ENCODE data around the gene CSTB.

CSTB gene

DNA sequence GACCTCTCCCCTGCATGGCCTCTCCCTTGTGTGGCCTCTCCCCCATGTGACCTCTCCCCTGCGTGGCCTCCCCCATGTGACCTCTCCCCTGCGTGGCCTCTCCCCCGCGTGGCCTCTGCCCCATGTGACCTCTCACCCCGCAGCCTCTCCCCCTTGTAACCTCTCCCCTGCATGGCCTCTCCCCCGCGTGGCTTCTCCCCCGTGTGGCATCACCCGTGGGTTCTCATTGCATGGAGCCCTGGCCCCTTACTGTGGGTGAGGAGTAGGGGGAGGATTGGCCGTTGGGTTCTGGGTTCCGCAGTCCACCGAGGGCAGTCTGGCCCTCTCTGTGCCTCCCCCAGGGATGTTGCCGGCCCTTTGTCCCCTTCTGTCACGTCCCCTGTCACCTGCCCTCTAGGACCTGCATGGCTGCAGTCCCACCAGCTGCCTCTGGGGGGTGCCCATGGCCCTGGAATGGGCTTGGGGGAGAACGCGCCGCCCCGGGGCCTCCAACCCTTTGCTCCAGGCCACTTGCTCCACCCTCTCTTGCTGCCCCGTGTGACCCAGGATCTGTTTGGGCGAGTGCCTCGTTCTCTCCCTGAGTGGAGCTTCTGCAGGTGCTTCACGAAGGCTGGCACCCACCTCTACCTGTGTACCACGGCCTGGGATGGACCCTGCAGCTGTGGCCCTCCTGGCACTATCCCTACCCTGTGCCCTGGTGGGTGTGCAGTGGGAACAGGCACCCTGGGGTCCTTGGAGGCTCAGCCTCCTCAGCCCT lies 34.6 kb upstream of the CSTB start:
- peak; percentile 83 to 84 for DNase-seq

DNA sequence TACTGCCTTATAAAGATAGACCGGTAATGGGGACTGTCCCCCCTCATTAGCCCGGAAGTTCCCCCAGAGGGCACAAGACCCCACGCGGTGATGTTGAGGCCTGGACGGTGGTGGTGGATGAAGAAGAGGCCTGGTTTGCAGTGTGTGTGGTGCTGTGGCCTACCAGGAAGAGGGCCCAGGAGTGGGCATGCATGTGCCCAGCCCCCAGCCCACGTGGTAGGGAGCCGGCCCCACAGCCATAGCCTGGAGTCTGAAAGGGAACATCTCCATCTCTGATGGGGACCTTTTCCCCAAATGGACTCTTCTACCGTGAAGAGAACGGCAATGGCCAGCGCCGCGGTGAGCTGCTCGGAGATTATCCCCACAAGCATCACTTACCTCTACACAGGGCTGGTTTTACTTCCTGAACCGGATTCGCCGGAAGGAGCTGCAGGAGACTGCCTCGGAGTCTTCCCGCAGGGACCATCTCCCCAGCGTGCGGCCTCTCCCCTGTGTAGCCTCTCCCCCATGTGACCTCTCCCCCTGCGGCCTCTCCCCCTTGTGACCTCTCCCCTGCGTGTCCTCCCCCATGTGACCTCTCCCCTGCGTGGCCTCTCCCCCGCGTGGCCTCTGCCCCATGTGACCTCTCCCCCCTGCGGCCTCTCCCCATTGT lies 33.9 kb upstream of the CSTB start:
- DNase-seq = no peak

DNA sequence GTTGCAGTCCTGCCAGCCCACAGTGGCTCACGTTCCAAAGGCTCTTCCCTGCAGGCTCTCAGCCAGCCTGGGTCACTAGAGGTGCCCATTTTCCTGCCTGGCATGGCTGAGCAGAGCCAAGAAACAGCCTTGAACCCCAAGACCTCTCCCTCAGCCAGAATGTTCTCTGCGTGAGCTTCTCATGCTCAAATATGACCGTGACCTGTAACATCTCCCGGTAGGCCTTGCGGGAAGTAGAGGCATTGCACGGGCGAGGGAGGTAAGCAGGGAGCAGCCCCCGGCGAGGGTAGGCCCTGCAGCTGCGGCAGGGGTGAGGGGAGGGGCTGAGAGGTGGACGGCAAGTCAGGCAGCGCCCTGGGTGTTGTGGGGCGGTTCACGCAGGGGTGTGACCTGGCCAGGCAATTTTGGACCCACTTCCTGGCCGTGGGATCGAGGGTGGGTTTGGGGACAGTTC lies 33.3 kb upstream of the CSTB start:
- DNase-seq = no peak

DNA sequence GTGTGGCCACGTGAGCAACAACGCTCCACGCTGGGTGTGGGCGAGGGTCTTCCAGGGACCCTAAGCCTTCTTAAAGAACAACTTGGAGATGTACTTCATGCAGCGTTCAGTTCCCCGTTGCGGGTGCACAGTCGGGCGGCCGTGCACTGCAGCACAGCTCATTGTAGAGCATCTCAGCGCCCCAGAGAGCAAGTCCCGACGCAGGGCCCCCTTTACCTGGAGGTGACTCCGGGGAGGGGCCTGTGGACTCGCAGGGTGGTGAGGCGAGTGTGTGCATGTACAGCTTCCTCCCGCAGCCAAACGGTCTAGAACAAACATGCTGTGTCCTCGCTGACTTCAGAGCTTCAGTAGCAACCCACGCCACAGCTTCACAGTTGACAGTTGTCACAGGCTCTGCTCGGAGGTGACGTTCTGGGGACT lies 32.7 kb upstream of the CSTB start:
- no peak for DNase-seq

DNA sequence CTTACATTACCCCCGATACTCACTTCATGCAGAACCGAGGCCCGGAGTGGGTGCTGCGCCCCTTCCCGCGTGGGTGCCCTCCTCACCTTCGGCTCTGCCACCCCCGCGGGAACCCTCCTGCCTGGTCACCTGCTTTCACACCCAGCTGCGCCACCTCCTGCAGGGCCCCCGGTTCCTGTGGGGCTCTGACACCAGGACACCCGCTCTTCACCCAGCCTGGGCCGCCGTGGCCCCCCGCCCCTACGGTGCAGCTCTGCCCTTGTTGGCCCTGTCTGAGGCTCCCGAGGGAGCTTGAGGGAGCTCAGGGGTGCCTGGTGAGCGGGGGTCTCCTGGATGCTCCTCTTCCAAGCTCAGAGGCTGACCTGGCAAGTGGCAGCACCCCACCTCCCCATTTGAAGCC lies 32.3 kb upstream of the CSTB start:
- no peak for DNase-seq

DNA sequence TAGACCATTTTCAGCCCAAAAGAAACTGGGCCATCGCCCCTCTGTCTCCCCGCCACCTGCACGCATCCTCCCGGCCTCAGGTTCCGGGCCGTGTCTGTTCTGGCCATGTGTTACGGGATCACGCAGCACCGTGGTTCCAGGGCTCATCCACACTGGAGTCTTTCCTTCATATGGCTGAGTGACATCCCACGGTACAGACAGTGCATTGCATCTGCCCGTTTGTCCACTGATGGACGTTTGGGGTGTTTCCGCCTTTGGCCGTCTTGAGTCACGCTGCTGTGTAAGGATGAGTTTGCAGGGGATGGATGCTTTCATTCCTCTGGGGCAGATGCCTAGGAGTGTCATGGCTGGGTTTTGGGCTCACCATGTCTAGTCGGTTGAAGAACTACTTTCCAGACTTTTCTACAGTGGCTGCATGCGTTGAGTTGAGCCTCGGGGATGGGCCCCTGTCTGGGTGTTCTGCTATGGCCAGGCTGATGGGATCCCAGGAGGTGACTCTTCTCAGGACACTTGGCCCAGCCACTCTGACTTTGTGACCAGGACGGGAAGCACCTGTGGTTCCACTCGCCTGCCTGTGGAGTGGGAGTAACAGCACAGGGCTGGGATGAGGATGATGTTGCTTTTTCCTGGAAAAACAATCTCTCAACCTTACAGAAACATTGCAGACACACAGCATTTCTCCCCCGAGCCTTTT lies 30.1 kb upstream of the CSTB start:
- DNase-seq = no peak

DNA sequence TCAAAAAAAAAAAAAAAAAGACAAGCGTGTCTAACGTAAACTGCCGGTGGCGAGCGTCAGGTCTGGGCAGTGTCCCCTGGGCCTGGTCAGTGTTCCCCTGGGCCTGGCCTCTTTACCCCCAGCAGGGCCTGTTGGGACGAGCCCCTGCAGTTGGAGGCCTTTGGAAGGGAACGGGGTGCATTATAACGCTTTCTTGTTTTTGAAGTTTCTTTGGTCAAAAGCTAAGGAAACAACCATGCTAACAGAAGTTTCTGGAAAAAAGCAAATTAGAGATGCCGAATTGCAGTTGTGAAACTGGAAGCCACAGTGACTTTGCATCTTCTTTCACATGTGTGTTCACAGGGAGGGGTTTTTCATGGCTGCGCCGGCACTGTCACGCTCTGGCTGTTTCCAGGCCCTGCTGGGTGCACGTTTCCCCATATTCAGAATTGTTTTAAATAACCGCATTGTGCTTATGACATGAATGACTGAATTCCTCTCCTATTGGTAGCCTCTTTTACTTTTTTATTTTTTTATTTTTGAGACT lies 29.2 kb upstream of the CSTB start:
- DNase-seq = peak; percentile 16 to 83

DNA sequence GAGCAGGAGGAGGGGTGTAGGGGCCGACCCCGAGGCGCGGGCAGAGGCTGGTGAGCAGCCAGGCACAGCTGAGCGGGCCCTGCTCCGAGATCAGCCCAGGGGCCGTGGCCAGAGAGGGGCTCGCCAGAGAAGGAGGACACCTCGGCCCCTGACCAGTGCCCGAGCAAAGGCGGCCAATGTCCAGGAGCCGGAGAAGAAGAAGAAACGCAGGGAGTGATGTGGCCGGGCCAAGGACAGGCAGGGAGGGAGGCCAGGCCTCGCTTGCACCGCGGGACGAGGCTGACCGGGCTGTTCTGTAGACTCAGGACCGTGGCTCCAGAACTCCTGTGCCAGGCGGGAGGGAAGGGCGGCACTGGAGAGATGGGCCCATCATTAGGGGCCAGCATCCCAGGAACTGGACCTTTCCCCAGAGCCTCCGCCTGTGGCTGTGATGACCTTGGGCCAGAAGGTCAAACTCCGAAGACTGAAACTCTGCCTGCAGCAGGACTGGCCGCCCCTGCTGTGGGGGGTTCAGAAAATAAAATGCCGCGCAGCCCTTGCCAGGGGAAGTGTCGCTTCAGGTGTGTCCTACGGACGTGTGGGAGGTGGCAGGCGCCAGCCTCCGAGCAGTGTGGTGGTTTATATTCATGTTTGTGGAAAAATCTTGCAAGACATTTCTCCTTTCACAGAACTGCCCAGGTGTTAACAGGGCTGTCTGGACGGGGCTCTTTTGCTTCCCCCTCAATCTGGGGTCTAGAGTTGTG lies 27.6 kb upstream of the CSTB start:
- DNase-seq = no peak

DNA sequence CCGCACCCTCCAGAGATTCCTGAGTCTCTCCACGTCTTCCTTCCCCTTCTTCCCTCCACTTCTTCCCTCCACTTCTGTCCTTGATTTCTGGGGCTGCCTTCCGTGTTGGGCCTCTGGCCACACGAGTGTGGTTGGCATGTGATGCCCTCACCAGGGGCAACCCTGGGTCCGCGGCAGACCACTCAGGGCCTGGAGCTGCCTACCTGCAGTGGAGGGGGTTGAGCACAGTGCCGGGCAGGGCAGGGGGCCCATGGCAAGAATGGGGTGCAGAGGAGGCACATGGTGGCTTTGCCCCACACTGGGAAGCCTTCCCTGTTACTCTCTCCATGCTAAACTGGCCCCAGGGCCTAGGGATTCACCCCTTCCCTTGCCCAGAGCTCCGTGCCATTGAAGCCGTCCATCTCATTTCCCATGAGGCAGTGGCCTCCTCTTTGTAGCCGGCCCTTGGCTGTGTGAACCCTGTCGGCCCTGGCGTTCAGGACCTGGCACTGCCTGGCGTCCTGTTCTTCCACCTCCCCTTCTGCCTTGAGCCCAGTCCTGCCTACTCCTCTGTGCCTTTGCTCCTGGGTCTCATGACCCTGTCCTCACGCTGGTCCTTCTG lies 26.7 kb upstream of the CSTB start:
- no peak for DNase-seq

DNA sequence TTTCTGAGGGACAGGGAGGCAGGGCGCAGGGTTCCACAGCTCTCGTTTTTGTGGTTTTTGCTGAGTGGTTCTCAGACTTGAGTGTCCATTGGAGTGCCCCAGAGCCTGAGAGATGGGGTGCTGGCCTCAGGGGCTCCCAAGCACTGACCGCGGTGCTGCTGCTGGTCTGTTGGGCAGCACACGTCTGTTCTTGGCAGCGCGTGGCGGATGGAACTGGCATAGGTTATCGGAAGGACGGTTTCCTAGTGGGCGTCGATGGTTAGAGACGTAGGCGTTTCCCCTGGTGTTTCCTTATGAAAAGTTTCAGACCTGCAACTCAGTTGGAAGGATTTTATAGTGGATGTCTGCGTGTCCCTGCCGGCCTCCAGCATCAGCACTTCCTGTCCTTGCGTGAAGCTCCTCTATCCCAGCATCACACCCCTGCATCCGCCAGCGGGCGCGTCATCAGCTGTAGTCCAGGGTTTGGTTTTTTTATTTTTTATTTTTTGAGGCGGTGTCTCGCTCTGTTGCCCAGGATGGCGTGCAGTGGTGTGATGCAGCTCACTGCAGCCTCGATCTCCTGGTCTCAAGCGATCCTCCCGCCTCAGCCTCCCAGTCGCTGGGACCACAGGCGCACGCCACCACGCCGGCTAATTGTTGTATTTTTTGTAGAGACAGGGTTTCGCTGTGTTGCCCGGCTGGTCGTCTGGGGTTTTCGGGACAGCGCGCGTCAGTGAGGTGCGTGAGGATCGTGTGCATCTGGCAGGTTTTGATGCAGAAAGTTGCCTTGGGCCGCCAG lies 25.1 kb upstream of the CSTB start:
- DNase-seq = no peak

DNA sequence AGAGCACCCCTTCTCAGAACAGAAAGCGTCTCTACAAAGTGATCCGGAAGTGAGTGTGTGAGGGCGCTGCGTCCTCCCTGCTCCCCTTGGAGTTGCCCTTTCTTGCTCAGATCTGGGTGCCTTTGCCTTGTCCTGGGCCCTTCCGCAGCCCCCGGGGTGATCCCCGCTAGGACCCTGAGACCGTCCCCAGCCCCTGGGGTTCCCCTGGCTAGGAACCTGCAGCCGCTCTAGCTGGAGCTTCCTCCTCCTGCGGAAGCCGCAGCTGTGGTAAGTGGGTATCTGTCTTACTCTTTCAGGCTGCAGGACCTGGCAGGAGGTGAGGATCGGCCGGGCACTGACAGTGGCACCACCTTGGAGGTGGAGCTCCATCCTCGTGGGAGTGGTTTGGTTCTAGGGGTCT lies 24.5 kb upstream of the CSTB start:
- DNase-seq = no peak

DNA sequence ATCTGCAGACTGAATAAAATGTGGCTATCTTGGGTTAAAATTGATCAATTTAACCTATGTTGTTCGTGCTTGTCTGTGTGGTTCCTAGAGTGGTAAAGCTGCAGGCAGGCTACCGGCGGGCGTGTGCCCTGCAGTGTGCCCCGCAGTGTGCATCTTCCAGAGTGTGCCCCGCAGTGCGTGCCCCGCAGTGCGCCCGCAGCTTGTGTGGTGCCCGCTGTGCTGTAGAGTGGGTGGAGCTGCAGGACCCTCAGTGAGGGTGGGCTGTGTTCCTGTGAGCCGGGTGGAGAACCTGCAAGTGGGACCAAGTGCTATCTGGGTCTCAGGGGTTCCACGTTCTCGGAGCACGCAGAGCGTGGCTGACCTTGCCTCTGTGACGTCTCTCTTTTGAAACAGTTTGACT lies 24.0 kb upstream of the CSTB start:
- DNase-seq = no peak

DNA sequence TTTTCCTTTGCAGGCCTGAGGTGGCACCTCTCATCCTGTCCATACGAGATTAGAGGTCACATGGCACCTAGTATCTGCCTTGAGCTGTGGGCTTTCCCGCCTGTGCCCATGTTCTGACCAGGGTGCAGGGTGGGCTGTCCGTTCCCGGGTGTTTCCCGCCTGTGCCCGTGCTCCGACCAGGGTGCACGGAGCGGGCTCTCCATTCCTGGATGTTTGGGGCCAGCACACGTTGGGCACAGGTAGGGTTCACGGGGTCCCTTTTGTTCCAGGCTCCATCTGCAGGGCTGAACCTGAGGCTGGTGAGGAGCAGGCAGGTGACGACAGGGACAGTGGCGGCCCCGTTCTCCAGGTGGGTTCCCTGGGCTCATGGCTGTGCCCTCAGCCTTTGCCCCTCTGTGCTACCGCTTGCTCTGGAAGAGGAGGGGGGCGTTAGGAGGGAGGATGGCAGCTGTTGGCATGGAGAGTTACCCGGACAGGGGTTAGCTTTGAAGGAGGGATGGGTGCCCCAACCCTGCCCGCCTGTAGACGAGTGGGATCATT lies 23.3 kb upstream of the CSTB start:
- DNase-seq = no peak

DNA sequence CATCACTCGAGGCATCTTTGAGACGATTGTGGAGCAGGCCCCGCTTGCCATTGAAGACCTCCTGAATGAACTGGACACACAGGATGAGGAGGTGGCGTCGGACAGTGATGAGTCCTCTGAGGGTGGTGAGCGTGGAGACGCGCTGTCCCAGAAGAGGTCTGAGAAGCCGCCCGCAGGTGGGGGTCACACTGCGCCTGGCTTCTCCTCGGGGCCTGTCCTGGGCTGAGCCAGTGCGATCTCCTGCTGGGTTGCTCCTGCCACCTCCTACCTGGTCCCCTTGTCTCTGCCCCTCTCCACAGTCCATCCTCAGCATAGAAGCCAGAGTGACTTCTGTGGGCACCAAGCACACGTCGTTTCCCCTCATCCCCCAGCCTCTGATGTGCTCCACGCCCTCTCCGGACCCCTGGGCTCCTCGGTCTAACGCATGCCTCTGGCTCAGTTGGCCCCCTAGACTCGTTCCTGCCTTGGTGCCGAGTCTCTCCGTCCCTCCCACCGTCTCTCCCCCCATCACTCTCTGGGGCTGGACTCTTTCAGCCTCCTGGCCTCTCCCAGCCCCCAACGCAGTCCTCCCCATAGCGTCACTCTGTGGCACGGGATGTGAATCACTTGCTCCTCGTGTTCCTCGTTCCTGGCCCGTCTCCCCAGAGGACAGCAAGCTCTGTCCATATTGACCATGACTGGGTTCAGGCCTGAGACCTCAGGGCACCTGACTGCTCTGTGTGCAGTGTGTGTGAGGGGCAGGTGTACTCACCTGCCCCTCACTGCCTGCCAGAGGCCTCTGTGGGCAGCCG lies 22.0 kb upstream of the CSTB start:
- DNase-seq = no peak

DNA sequence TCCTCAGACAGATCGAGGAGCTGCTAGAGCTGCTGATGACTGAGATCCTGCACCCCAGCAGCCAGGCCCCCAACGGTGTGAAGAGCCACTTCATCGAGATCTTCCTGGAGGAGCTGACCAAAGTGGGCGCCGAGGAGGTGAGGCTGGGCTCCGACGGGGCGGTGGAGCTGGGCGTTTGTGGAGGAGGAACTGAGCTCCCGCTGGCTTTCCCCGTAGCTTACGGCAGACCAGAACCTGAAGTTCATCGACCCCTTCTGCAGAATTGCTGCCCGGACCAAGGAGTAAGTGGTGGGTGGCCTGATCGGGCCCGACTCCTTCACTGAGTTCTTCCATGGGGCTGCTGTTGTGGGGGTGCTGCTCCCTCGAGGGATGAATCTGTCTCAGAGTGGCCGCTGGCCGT lies 21.3 kb upstream of the CSTB start:
- DNase-seq = no peak

DNA sequence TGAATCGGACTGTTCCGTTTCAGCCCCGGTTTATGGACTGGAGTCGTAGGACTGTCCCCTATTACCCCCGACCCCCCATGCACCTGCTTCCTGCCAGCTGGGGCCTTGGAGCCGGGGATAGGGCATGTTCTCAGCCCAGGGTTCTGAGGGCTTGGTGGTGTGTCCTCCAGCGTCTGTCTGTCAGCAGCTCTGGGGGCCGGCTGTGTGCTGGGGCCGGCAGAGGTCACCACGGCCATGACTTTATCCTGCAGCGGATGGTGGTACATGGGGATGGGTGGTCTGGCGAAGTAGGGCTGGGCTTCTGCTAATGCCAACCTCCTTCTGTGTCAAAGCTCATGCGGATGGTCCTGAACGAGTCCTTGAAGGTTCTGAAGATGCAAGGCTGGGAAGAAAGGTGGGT lies 18.7 kb upstream of the CSTB start:
- DNase-seq = no peak

DNA sequence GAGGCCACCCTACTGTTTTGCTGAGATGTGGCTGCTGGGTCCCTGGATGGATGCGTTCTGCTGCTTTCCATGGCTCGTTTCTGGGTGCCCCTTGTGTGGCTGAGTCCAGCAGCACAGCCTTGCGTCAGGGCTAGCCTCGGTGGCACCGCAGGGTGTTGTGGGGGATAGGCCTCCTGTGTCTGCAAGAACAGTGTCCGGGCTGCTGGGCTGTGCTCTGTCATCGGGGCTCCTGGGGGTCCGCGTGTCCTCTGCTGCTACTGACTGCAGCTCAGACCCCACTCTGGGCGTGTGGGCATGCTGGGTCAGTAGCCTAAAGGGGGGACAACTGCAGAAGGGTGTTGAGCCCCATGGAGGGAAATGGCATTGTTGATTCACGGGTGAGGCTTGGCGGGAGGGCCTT lies 18.2 kb upstream of the CSTB start:
- DNase-seq = no peak

DNA sequence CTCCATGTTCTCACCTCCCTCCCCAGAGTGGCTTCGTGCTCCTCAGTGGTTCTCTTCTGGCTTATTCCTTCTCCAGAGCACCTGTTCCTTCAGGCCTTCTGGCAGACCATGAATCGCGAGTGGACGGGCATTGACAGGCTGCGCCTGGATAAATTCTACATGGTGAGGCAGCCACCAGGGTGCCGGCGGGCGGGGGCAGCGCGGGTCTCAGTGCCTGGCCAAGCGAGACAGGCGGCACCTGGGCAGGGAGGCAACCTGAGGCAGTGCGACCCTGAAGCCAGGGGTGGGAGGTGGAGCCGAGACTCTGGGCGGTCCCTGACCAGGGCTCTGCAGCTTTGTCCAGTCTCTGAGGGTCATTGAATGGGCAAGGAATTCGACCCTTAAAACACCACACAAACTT lies 17.1 kb upstream of the CSTB start:
- no peak for DNase-seq

DNA sequence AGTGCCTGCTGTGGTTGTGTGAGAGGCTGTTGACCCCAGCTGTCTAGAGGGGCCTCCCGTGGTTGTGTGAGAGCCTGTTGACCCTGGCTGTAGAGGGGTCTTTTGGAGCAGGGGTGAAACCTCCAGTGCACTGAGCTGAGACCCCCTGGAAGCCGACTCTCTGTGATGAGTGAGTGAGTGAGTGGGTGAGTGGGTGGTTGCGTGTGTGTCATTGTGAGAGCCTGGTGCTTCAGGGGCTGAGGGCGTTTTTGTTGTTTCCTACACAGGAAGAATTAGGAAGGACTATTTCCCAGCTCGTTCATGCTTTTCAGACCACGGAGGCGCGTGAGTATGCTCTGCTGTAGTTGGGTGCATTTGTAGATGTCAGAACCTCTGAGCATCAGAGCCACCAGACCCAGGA lies 16.3 kb upstream of the CSTB start:
- no peak for DNase-seq

DNA sequence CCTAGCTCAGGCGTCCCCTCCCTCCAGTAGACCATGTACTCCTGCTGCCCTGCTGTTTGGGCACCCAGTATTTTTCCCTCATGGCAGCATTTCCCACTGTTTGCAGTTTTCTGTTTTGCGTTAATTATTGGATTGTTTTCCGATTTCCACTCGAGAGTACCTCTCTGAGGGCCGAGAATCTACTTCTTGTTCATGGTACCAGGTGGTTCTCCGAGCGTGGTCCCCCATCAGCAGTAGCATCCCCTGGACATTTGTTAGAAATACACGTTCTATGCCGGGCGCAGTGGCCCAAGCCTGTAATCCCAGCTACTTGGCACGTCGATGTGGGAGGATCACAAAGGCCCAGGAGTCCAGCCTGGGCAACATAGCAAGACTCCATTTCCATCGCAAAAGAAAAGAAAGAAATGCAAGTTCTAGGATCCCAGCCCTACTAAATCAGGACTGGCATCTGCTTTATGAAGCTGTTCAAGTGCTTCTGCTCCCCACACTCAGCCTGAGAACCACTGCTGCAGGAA lies 14.0 kb upstream of the CSTB start:
- DNase-seq = no peak

Measured in CD4-positive, alpha-beta T cell treated with Interleukin-4 for 1 hour (primary cell).